Stimulated activated naive B cell treated with anti-CD40 and anti-IgM and Interleukin-4, amounts not matched to agents 10 μg/mL and 1 μg/mL and 100 μg/mL, for 72 hours (primary cell): Measurements from ENCODE around the gene CYSRT1.

Experiments used
- ATAC-seq, 2 donors: fragments of 150-1000 bp; cut with Tn5 transposase; replicated peaks; 2 replicates each; pipeline ENCODE4 v1.10.0; 2021; ENCODE audit warnings: moderate library complexity in 1 of 2
- DNase-seq: peaks from one replicate; pipeline ENCODE4 v3.0.0; 2021
- H3K27ac Mint-ChIP-seq: one replicate; pipeline ENCODE4 v1.8.0; 2022; ENCODE audit warnings: mild to moderate bottlenecking, mixed read lengths
- H3K27me3 Mint-ChIP-seq, 2 donors: one replicate each; pipeline ENCODE4 v1.8.0; 2022; ENCODE audit warnings: mixed read lengths in 2 of 2
- H3K36me3 Mint-ChIP-seq, 2 donors: one replicate each; pipeline ENCODE4 v1.8.0; 2022; ENCODE audit warnings: mixed read lengths in 2 of 2, mild to moderate bottlenecking in 1 of 2
- H3K4me1 Mint-ChIP-seq, 2 donors: one replicate each; pipeline ENCODE4 v1.8.0; 2022; ENCODE audit warnings: mixed read lengths in 2 of 2, mild to moderate bottlenecking in 1 of 2
- H3K4me3 Mint-ChIP-seq, 2 donors: one replicate each; pipeline ENCODE4 v1.8.0; 2022; ENCODE audit warnings: mild to moderate bottlenecking in 2 of 2, mixed read lengths in 2 of 2, moderate library complexity in 1 of 2
- H3K9me3 Mint-ChIP-seq, 2 donors: one replicate each; pipeline ENCODE4 v1.8.0; 2022; ENCODE audit warnings: mixed read lengths in 2 of 2, mild to moderate bottlenecking in 1 of 2

The CYSRT1 gene

DNA sequence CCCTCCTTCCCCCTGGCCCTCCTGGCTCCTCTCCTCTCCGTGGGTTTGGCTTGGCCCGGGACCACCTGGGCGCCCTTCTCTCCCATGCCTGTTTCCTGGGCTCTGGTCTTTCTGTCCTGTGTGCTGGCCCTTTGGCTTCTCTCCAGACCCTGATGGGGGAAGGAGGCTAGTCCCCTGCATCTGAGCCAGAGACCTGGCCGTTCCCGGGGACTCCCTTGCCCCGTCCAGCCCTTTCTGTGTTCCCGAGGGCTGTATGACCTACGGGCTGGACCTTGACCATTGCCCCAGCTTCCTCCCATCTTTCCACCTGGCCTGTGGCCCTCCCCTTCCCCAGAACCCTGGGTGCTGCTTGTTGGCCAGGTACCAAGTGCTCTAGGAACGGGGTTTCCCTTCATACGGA, 38.5 kb downstream of the CYSRT1 start:
- Mint-ChIP-seq H3K36me3 (peaks cover 30 to 38% of the 10 kb centered on the region in 2 donors), H3K4me3 (no peak overlapping the region), H3K27ac (peak overlapping the region; percentile 43), H3K9me3 (no peaks in the 10 kb centered on the region), H3K4me1 (peaks cover 11 to 26% of the 10 kb centered on the region in 2 donors), H3K27me3 (no peaks in the 10 kb centered on the region)
- DNase-seq (no peak), ATAC-seq (no peak)

DNA sequence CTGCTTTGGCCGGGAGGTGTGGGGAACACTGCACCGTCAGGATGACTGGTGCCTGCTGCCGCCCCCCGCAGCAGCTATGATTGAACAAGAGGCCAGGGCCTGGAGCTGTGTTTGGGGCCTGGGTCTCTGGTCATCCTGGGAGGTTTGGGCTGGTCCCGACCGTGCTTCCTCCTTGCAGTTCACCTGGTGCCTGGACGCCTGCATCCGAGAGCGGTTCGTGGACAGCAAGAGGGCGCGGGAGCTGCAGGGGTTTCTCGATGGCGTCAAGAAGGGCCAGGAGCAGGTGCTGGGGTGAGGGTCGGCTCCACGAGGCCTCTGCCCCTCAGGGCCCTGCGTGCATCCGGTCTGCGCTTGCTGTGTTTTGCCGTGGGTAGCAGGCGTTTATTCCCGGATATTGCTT, 39.1 kb downstream of the CYSRT1 start:
- Mint-ChIP-seq H3K27ac (no peak overlapping the region), H3K36me3 (peaks cover 34 to 43% of the 10 kb centered on the region in 2 donors), H3K4me3 (no peak overlapping the region), H3K9me3 (no peaks in the 10 kb centered on the region), H3K4me1 (peaks cover 15 to 31% of the 10 kb centered on the region in 2 donors), H3K27me3 (no peaks in the 10 kb centered on the region)
- ATAC-seq (no peak), DNase-seq (no peak)

DNA sequence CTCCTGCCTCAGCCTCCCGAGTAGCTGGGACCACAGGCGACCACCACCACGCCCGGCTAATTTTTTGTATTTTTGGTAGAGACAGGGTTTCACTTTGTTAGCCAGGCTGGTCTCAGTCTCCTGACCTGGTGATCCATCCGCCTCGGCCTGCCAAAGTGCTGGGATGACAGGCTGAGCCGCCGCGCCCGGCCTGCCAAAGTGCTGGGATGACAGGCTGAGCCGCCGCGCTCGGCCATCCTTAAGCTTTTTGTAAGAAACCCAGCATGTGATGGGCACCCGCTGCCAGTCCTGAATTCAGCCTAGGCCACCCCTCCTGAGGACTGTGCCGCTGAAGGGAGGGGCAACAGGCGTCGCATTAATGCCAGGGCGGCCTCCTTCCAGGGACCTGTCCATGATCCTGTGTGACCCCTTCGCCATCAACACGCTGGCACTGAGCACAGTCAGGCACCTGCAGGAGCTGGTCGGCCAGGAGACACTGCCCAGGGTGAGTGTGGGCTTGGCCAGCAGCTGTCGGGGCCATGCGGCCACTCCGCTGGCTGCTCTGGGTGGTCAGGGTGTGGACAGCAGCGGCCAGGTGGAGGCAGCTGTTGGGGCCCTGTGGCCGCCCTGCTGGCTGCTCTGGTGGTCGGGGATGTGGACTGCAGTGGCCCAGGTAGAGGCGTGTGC, 40.7 kb downstream of the CYSRT1 start:
- Mint-ChIP-seq H3K27me3 (no peaks in the 10 kb centered on the region), H3K9me3 (no peaks in the 10 kb centered on the region), H3K36me3 (peaks cover 43 to 53% of the 10 kb centered on the region in 2 donors), H3K4me1 (peaks cover 21 to 38% of the 10 kb centered on the region in 2 donors), H3K4me3 (no peak overlapping the region), H3K27ac (peak overlapping the region; percentile 59)
- DNase-seq (no peak), ATAC-seq (no peak)

DNA sequence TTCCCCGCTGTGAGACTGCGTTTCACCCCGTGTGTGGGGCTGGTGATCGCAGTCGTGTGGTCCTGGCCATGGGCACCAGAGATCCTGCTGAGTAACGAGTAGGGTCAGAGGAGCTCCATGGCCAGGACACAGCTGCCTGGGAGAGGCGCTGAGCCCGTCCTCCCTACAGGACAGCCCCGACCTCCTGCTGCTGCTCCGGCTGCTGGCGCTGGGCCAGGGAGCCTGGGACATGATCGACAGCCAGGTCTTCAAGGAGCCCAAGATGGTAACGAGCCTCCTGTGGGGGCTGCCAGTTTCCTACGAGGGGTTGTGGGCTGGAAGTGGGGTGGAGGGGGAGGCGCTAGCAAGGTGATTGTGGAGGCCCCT, 41.2 kb downstream of the CYSRT1 start:
- H3K36me3 Mint-ChIP-seq, result peaks cover 46 to 57% of the 10 kb centered on the region in 2 donors

DNA sequence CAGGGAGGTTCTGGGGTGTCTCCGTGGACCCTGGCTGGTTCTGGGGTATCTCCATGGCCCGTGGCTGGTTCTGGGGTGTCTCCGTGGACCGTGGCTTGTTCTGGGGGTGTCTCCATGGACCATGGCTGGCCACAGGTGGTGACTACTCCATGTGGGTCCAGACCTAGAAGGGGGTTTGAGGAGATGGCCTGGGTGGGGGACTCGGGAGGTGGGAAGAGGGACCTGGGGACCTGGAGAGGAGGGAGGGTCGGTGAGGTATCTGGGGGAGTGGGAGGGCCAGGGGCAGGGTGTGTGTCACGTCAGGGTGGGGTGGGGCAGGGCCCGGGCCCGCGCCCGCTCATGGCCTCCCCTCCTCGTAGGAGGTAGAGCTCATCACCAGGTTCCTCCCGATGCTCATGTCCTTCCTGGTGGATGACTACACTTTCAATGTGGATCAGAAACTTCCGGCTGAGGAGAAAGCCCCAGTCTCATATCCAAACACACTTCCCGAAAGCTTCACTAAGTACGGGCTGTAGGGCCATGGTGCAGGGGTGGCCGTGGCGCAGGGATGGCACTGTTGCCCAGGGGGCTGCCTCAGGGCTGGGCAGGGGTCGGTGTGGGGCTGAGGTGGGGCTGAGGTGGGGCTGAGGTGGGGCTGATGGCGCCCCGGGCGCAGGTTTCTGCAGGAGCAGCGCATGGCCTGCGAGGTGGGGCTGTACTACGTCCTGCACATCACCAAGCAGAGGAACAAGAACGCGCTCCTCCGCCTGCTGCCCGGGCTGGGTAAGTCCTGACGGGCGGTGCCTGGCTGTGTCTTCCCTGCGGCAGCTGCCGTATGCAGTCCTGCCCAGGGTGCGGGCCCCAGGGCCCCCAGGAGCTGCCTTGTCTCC, 41.8 kb downstream of the CYSRT1 start:
- Mint-ChIP-seq H3K36me3 (peaks cover 45 to 55% of the 10 kb centered on the region in 2 donors), H3K27me3 (no peaks in the 10 kb centered on the region), H3K4me1 (peaks cover 22 to 41% of the 10 kb centered on the region in 2 donors), H3K9me3 (no peaks in the 10 kb centered on the region), H3K4me3 (no peak overlapping the region), H3K27ac (no peak overlapping the region)
- DNase-seq (no peak), ATAC-seq (no peak)

More for the DNA sequence above, 41.2 kb downstream of the CYSRT1 start:
- no peak for DNase-seq
- H3K4me3 Mint-ChIP-seq, result no peak overlapping the region
- H3K27me3 Mint-ChIP-seq, result no peaks in the 10 kb centered on the region
- no peak for ATAC-seq
- no peak overlapping the region for H3K27ac Mint-ChIP-seq
- no peaks in the 10 kb centered on the region for H3K9me3 Mint-ChIP-seq
- H3K4me1 Mint-ChIP-seq, result peaks cover 21 to 41% of the 10 kb centered on the region in 2 donors

DNA sequence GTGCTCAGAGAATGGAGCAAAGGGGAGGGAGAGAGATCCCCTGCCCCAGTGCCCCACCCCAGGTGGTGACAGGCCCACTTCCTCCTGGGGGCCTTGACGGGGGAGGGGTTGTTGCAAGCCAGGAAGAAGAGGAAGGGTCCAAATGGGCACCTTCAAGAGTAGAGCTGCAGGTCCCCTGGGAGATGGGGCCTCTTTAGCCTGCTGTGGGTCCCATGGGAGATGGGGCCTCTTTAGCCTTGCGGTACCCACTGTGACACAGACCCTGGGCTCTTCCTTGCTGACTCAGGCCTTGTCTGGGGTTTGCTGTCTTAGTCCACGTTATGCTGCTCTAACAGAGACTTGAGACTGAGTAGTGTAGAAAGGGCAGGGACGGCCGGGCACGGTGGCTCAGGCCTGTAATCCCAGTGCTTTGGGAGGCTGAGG, 43.0 kb downstream of the CYSRT1 start:
- peaks cover 21 to 38% of the 10 kb centered on the region in 2 donors for H3K4me1 Mint-ChIP-seq
- H3K4me3 Mint-ChIP-seq, result peak overlapping the region; percentile 19 to 49
- no peaks in the 10 kb centered on the region for H3K9me3 Mint-ChIP-seq
- peaks cover 44 to 55% of the 10 kb centered on the region in 2 donors for H3K36me3 Mint-ChIP-seq
- DNase-seq (peak; percentile 70), ATAC-seq (peak; percentile 92 to 95)
- no peaks in the 10 kb centered on the region for H3K27me3 Mint-ChIP-seq
- H3K27ac Mint-ChIP-seq, result peak overlapping the region; percentile 71

DNA sequence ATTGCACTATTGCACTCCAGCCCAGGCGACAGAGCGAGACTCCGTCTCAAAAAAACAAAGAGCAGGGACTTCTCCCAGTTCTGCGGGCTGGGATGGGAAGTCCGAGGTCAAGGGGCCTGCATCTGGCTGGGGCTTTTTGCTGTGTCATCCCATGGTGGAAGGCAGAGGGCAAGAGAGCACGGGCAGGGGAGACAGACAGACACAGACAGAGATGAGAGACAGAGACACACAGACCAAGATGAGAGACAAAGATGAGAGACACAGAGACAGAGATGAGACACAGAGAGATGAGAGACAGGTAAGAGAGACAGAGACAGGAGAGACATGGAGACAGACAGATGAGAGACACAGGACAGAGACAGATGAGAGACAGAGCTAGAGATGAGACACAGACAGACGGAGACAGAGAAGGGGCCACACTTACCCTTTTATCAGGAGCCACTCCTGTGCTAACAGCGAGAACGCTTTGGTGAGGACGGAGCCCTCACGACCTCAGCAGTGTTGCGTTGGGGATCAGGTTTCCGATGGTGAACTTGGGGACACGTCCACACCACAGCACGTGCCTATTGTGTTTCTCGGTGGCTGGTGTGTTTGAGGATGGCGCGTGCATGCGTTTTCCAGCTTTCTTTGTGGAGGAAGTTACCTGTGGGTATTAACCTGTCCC, 43.7 kb downstream of the CYSRT1 start:
- no peaks in the 10 kb centered on the region for H3K27me3 Mint-ChIP-seq
- no peak for DNase-seq
- H3K9me3 Mint-ChIP-seq, result no peaks in the 10 kb centered on the region
- H3K36me3 Mint-ChIP-seq, result peaks cover 44 to 60% of the 10 kb centered on the region in 2 donors
- H3K27ac Mint-ChIP-seq, result peak overlapping the region; percentile 70
- ATAC-seq, result no peak
- H3K4me3 Mint-ChIP-seq, result peak overlapping the region; percentile 1 to 15
- peaks cover 21 to 34% of the 10 kb centered on the region in 2 donors for H3K4me1 Mint-ChIP-seq

DNA sequence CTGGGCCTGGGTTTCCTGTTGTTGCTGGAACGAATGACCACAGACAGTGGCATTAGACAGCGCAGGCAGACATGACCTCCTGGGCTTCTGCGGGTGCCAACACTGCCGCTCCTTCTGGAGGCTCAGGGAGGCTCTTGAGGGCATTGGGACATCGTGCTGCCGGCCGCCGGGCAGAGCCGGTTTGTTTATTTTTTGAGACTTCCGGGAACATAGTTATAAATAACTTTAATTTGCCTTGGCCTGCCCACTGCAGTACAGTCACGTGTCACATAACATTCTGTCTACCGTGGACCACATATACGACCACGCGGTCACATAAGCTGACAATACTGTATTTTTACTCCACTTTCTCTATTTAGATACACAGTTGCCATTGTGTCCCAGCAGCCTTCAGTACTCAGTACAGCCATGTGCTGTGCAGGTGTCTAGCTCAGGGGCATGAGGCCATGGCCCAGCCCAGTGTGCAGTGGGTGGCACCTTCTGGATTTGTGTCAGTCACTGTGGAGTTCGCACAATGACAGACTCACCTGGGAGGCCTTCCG, 44.3 kb downstream of the CYSRT1 start:
- H3K9me3 Mint-ChIP-seq, result no peaks in the 10 kb centered on the region
- peaks cover 40 to 60% of the 10 kb centered on the region in 2 donors for H3K36me3 Mint-ChIP-seq
- DNase-seq (no peak), ATAC-seq (no peak)
- peaks cover 22 to 36% of the 10 kb centered on the region in 2 donors for H3K4me1 Mint-ChIP-seq
- H3K4me3 Mint-ChIP-seq, result no peak overlapping the region
- no peaks in the 10 kb centered on the region for H3K27me3 Mint-ChIP-seq
- H3K27ac Mint-ChIP-seq, result peak overlapping the region; percentile 26

DNA sequence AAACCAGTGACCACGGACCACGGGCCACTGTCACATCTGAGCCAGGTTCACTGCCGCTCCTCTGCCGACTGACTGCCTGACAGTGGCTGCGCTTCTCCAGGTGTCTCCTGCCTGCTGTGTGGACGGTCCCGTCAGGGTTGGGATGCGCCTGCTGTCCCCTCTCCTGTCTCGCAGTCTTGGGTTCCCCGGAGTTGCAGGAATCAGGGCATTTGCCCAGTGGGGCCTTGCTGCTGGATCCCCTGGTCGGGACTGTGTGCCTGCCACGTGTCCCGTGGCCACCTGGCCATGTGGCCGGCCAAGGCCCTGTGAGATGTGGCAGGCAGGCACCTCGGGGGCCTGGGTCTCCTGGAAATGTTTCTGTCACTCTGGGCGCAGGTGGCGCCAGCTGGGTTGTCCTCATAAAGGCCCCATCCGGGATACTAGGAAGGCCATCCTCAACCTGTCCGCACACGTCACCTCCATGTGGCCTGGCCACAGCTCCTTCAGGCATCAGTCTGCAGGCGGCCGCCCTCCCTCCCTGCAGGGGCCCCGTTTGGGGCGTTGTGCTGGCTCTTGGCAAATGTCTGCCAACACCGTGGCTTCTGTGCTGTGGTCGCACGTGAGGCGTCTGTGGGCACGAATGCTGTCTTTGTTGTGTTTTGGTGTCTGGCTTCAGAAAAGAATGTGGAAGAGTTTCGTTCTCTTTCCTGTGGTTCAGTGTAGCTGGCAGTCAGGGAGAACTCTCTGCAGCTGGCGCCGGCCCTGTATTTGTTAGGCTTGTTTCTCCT, 46.1 kb downstream of the CYSRT1 start:
- no peak for ATAC-seq

DNA sequence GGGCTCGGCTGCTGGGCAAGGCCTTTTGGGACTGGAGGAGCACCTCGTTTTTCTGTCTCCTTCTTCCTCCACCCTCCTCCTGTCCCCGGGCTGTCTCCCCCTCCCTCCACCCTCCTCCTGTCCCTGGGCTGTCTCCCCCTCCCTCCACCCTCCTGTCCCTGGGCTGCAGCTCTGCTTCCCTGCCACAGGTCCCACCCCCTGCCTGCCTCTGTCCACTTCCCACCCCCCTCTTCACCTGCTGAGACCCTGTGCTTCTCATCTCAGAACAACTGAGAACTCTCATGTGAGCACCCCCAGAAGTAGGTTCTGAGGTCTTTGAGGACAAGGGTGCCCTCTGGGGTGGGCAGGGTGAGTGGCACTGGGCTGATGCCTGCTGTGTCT, 46.7 kb downstream of the CYSRT1 start:
- ATAC-seq (no peak), DNase-seq (no peak)
- Mint-ChIP-seq H3K9me3 (no peaks in the 10 kb centered on the region), H3K4me1 (peaks cover 40 to 60% of the 10 kb centered on the region in 2 donors), H3K36me3 (peaks cover 44 to 58% of the 10 kb centered on the region in 2 donors), H3K4me3 (no peak overlapping the region), H3K27me3 (no peaks in the 10 kb centered on the region), H3K27ac (no peak overlapping the region)

More for the DNA sequence above, 46.1 kb downstream of the CYSRT1 start:
- H3K9me3 Mint-ChIP-seq, result no peaks in the 10 kb centered on the region
- no peak overlapping the region for H3K4me3 Mint-ChIP-seq
- peaks cover 44 to 61% of the 10 kb centered on the region in 2 donors for H3K36me3 Mint-ChIP-seq
- peaks cover 37 to 54% of the 10 kb centered on the region in 2 donors for H3K4me1 Mint-ChIP-seq
- DNase-seq, result no peak
- H3K27me3 Mint-ChIP-seq, result no peaks in the 10 kb centered on the region
- H3K27ac Mint-ChIP-seq, result peak overlapping the region; percentile 31

DNA sequence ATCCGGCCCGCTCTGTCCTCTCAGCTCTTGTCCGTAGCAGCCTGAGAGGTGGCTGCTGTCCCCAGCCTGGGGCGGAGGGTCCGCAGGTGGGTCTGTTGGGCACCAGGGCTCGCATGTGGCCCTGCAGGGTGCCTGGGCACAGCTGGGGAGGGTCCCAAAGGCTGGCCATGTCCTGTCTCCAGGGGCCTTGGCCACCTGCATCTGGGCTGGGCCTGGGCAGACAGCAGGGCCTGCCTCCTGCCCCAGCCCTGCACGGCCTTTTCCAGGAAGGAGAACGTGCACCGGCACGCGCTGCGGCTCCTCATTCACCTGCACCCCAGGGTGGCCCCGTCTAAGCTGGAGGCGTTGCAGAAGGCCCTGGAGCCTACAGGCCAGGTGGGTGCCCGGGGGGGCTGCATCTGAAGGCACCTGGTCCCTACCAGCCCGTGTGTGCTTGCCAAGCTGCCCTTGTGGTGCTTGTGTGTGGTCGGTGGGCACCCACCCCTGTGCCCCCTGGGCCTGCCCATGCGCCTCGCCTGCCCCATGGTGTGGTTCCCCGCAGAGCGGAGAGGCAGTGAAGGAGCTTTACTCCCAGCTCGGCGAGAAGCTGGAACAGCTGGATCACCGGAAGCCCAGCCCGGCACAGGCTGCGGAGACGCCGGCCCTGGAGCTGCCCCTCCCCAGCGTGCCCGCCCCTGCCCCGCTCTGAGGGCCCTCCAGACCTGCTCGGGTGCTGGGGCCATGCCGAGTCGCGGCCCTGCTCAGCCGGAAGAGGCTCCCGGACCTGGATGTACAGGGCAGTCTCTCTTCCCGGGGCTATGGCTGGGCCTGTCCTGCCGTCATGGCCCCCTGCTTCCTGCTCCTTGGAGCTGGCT, 47.5 kb downstream of the CYSRT1 start:
- Mint-ChIP-seq H3K27me3 (no peaks in the 10 kb centered on the region), H3K36me3 (peaks cover 40 to 53% of the 10 kb centered on the region in 2 donors), H3K4me3 (no peak overlapping the region), H3K4me1 (peaks cover 44 to 62% of the 10 kb centered on the region in 2 donors), H3K27ac (no peak overlapping the region), H3K9me3 (no peaks in the 10 kb centered on the region)
- no peak for ATAC-seq
- no peak for DNase-seq

DNA sequence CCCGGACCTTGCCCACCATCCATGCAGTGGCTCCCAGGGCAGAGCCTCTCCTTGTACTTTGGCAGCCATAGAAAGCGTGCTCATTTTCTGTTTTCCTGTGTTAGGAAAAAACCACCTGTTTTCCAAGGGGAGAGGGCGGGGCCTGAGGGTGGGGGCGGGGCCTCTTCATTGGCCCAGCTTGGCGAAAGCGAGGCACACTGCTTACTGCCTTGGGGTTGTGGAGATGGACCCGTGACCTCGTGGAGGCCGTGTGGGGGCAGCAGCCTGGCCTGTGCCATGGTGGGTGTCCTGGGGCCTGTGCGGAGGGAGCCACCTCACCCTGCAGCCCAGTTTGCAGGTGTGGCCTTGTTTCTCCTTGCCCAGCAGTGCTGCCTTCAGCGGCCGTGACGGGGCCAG, 48.1 kb downstream of the CYSRT1 start:
- H3K27me3 Mint-ChIP-seq, result no peaks in the 10 kb centered on the region
- no peak overlapping the region for H3K27ac Mint-ChIP-seq
- DNase-seq, result no peak
- H3K9me3 Mint-ChIP-seq, result no peaks in the 10 kb centered on the region
- ATAC-seq, result no peak
- no peak overlapping the region for H3K4me3 Mint-ChIP-seq
- peaks cover 38 to 56% of the 10 kb centered on the region in 2 donors for H3K4me1 Mint-ChIP-seq
- peaks cover 34 to 46% of the 10 kb centered on the region in 2 donors for H3K36me3 Mint-ChIP-seq
